K562 (cell line): ENCODE data around the gene LAP3. TPM values are rescaled to one million over a fixed set of nuclear protein-coding genes. Genes with fewer than 3 reads are reported as not detected.
A peak's percentile ranks its signal among the peaks of the same experiment; 100 is the strongest.

Source experiments
- C11orf30 ChIP-seq: fragments of 450-650 bp; IDR thresholded peaks from 2 replicates; pipeline ENCODE4 v1.6.1; 2016; ENCODE audit warnings: low read depth, mild to moderate bottlenecking
- CCAR2 ChIP-seq: fragments of 200-400 bp; formaldehyde crosslinking; IDR thresholded peaks from 2 replicates; pipeline ENCODE4 v1.6.1; 2017; ENCODE audit warnings: mild to moderate bottlenecking, low read depth, low read length
- JUN ChIP-seq, 2 experiments: sonication (generic) in 1 of 2; formaldehyde crosslinking in 1 of 2; IDR thresholded peaks; 2 replicates each; pipeline versions ENCODE4 v1.6.1 to v1.8.0; 2012 to 2022; ENCODE audit warnings: borderline replicate concordance in 2 of 2, mild to moderate bottlenecking in 2 of 2, improper control_type of control experiment in 1 of 2, low read depth in 1 of 2, low read length in 1 of 2, missing genetic modification reagents in 1 of 2
- KAT8 ChIP-seq: fragments of 450-650 bp; IDR thresholded peaks from 2 replicates; pipeline ENCODE4 v1.6.1; 2016; ENCODE audit warnings: low read depth, mild to moderate bottlenecking
- KDM5B ChIP-seq: fragments of 200-600 bp; sonication (generic); IDR thresholded peaks from 2 replicates; pipeline ENCODE4 v1.6.1; 2012; ENCODE audit warnings: low read depth, mild to moderate bottlenecking, moderate library complexity, low read length, control low read depth, inconsistent platforms; ENCODE audit not compliant: insufficient replicate concordance
- KHSRP ChIP-seq: fragments of 450-650 bp; IDR thresholded peaks from 2 replicates; pipeline ENCODE4 v1.6.1; 2017
- MNT ChIP-seq, 2 experiments: fragments of 450-650 bp; conservative IDR thresholded peaks; 2 replicates each; pipeline ENCODE4 v1.6.1; 2017; ENCODE audit warnings: mild to moderate bottlenecking in 2 of 2, moderate library complexity in 2 of 2
- MYBL2 ChIP-seq, 2 experiments: fragments of 450-650 bp in 1 of 2; sonication (generic) in 1 of 2; formaldehyde crosslinking in 1 of 2; IDR thresholded peaks; 2 replicates each; pipeline versions ENCODE4 v1.6.1 to v1.8.1; 2017 to 2022; ENCODE audit warnings: borderline replicate concordance in 1 of 2, inconsistent platforms in 1 of 2, low read depth in 1 of 2, mild to moderate bottlenecking in 1 of 2, missing genetic modification reagents in 1 of 2, moderate library complexity in 1 of 2
- NRF1 ChIP-seq, 2 experiments: fragments of 450-650 bp; IDR thresholded peaks in 1 of 2; conservative IDR thresholded peaks in 1 of 2; 2 replicates each; pipeline ENCODE4 v1.6.1; 2014; ENCODE audit warnings: mild to moderate bottlenecking in 2 of 2
- PRPF4 ChIP-seq: fragments of 200-400 bp; formaldehyde crosslinking; IDR thresholded peaks from one replicate; pipeline ENCODE4 v1.6.1; 2017; ENCODE audit warnings: low read length, low read depth, mild to moderate bottlenecking; ENCODE audit not compliant: insufficient read depth, poor library complexity, severe bottlenecking
- RFX5 ChIP-seq: IDR thresholded peaks from 2 replicates; pipeline ENCODE4 v1.6.1; 2011; ENCODE audit warnings: low read depth, mild to moderate bottlenecking, improper control_type of control experiment, low read length
- RUNX1 ChIP-seq: sonication (generic); IDR thresholded peaks from 2 replicates; pipeline ENCODE4 v1.6.1; 2016; ENCODE audit warnings: antibody characterized with exemption, low read depth
- YY1 ChIP-seq, 3 experiments: IDR thresholded peaks; 2 replicates each; pipeline ENCODE4 v1.6.1; 2011; ENCODE audit warnings: low read length in 2 of 3, mild to moderate bottlenecking in 2 of 3, moderate library complexity in 2 of 3, borderline replicate concordance in 1 of 3, control low read depth in 1 of 3, low read depth in 1 of 3; ENCODE audit not compliant: insufficient read depth in 3 of 3, insufficient replicate concordance in 2 of 3, control insufficient read depth in 1 of 3, insufficient read length in 1 of 3; ENCODE audit errors: extremely low read depth in 1 of 3
- ZNF639 ChIP-seq, 2 experiments: fragments of 200-800 bp in 1 of 2; sonication (Bioruptor generic) in 1 of 2; sonication (generic) in 1 of 2; formaldehyde crosslinking in 1 of 2; IDR thresholded peaks in 1 of 2; conservative IDR thresholded peaks in 1 of 2; 2 replicates each; pipeline versions ENCODE4 v1.5.0 to v1.6.1; 2016 to 2020; ENCODE audit warnings: missing compliant biosample characterization in 1 of 2, missing genetic modification characterization in 1 of 2, missing genetic modification reagents in 1 of 2
- polyA plus RNA-seq, 8 experiments: library from polyadenylated mRNA; depleted of rRNA in 4 of 8; stranded (reverse) in 5 of 8; unstranded in 3 of 8; fragments of >200 nt; fragmentation: Nextera tagmentation in 2 of 8; fragmentation: Illumina TruSeq in 1 of 8; extraction: Ambion mirVana in 2 of 8; extraction: Trizol in 1 of 8; gene quantifications; 2 replicates each; pipeline versions ENCODE4 v1.2.1 to v1.2.3, GENCODE V29; 2011 to 2014; ENCODE audit warnings: inconsistent platforms in 1 of 8, missing spikeins in 1 of 8
- total RNA-seq, 7 experiments: library from RNA; depleted of rRNA in 6 of 7; stranded (reverse); fragments of >200 nt in 6 of 7; fragmentation: Illumina TruSeq in 2 of 7; extraction: Trizol in 2 of 7; gene quantifications; 2 replicates each; pipeline versions ENCODE4 v1.2.1 to v1.2.3, GENCODE V29; 2011 to 2021; ENCODE audit warnings: low replicate concordance in 1 of 7
- TF ChIP-seq, protein P1 (sequence below): fragments of 450-650 bp; IDR thresholded peaks from 2 replicates; pipeline ENCODE4 v1.6.1; 2016; ENCODE audit warnings: mild to moderate bottlenecking
- TF ChIP-seq, protein P2 (sequence below), 2 experiments: fragments of 450-650 bp in 1 of 2; sonication (generic) in 1 of 2; formaldehyde crosslinking in 1 of 2; IDR thresholded peaks in 1 of 2; conservative IDR thresholded peaks in 1 of 2; 2 replicates each; pipeline versions ENCODE4 v1.6.1 to v1.8.1; 2016 to 2023; ENCODE audit warnings: mild to moderate bottlenecking in 2 of 2, moderate library complexity in 2 of 2, inconsistent platforms in 1 of 2, missing genetic modification reagents in 1 of 2

The LAP3 gene
- total and polyA plus RNA-seq, 9 of the 15 experiments (the other 6 are each of a cell fraction or from before 2014, with no cell fraction given), result 82.3 to 170 (median 107) TPM

DNA sequence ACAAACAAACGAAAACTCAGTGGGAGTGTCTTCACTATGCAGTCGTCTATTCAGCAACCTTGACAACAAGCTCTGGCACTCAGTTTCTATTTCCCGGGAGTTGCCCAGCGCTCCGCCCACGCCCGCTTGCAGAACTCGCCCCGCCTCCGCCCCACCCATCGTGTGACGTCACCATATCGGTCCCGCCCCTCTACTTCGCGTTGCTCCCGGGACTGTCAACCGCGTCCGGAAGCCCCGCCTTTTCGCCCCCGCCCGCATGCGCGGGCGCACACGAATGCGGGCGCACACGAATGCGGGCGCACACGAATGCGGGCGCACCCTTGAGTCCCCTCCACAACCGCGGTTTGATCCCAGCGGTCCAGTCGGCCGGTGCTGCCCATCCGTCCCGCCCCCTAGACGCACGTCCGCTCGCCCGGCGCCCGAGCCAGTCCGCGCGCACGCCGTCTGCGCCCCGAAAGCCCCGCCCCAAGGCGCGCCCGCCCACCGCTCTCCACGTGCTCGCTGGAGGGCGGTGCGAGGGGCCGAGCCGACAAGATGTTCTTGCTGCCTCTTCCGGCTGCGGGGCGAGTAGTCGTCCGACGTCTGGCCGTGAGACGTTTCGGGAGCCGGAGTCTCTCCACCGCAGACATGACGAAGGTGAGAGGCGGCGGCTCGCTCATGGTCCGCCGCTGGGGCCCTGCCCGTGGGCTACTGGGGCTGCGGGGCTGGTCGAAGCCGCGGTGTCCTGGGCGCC, at the start of gene LAP3 (continued):
- TF ChIP-seq, protein P1, sequence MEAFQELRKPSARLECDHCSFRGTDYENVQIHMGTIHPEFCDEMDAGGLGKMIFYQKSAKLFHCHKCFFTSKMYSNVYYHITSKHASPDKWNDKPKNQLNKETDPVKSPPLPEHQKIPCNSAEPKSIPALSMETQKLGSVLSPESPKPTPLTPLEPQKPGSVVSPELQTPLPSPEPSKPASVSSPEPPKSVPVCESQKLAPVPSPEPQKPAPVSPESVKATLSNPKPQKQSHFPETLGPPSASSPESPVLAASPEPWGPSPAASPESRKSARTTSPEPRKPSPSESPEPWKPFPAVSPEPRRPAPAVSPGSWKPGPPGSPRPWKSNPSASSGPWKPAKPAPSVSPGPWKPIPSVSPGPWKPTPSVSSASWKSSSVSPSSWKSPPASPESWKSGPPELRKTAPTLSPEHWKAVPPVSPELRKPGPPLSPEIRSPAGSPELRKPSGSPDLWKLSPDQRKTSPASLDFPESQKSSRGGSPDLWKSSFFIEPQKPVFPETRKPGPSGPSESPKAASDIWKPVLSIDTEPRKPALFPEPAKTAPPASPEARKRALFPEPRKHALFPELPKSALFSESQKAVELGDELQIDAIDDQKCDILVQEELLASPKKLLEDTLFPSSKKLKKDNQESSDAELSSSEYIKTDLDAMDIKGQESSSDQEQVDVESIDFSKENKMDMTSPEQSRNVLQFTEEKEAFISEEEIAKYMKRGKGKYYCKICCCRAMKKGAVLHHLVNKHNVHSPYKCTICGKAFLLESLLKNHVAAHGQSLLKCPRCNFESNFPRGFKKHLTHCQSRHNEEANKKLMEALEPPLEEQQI, result no peak
- no peak for TF ChIP-seq MYBL2 (IDR thresholded peaks at IDR 0.05; ENCODE audit: low read depth)
- TF ChIP-seq MYBL2 (CRISPR knock-in tag; IDR thresholded peaks at IDR 0.05; ENCODE audit: borderline replicate concordance), result no peak
- peak; percentile 51 for TF ChIP-seq JUN (IDR thresholded peaks at IDR 0.05; ENCODE audit: borderline replicate concordance, low read depth, low read length)
- no peak for TF ChIP-seq JUN (CRISPR knock-in tag; IDR thresholded peaks at IDR 0.05; ENCODE audit: borderline replicate concordance)
- peak; percentile 92 to 94 for TF ChIP-seq NRF1 (conservative IDR thresholded peaks at IDR 0.05 in 1 of 2, IDR thresholded peaks at IDR 0.05 in 1 of 2)
- peak; percentile 26; the same call in 1 of the 2 replicates for TF ChIP-seq RFX5
- peak; percentile 97 to 99 for TF ChIP-seq MNT (conservative IDR thresholded peaks at IDR 0.05)
- no peak for TF ChIP-seq RUNX1
- TF ChIP-seq ZNF639 (CRISPR knock-in tag; conservative IDR thresholded peaks at IDR 0.05 in 1 of 2, IDR thresholded peaks at IDR 0.05 in 1 of 2), result no peak
- TF ChIP-seq KAT8, result no peak
- peak; percentile 39 for TF ChIP-seq C11orf30
- peak; percentile 26 for TF ChIP-seq PRPF4
- TF ChIP-seq, protein P2, sequence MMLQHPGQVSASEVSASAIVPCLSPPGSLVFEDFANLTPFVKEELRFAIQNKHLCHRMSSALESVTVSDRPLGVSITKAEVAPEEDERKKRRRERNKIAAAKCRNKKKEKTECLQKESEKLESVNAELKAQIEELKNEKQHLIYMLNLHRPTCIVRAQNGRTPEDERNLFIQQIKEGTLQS (IDR thresholded peaks at IDR 0.05), result peak; percentile 98
- TF ChIP-seq, protein P2 (CRISPR knock-in tag; conservative IDR thresholded peaks at IDR 0.05), result no peak
- no peak for TF ChIP-seq CCAR2
- peak; percentile 89 for TF ChIP-seq KDM5B
- TF ChIP-seq KHSRP, result peak; percentile 78; the same call in 1 of the 2 replicates
- TF ChIP-seq YY1 (IDR thresholded peaks at IDR 0.05; ENCODE audit: borderline replicate concordance in 1 of 3, control insufficient read depth in 1 of 3, extremely low read depth in 1 of 3, insufficient read depth in 3 of 3, insufficient read length in 1 of 3, insufficient replicate concordance in 2 of 3, low read depth in 1 of 3, low read length in 2 of 3), result peak in 1 of 3 experiments; percentile 26
